AG09309 (cell line): ENCODE results near the gene GRIN2A.

Source experiments
- DNase-seq: peaks from one replicate; pipeline ENCODE4 v3.0.0-alpha.2; 2010; ENCODE audit warnings: low read depth
- H3K4me3 ChIP-seq: 2 replicates; pipeline ENCODE4 v1.5.1; 2011; ENCODE audit warnings: mild to moderate bottlenecking, low read depth, low read length, moderate library complexity; ENCODE audit not compliant: control insufficient read depth
- CTCF ChIP-seq: IDR thresholded peaks from 2 replicates; pipeline ENCODE4 v1.5.1; 2011; ENCODE audit warnings: mild to moderate bottlenecking, low read depth, low read length, inconsistent platforms; ENCODE audit not compliant: insufficient read depth, control insufficient read depth; ENCODE audit errors: missing control alignments

GRIN2A gene

GRCh38 chr16:10069374-10069773, 112.9 kb downstream of the GRIN2A start:
- no peak for DNase-seq
- no peak for TF ChIP-seq CTCF
- H3K4me3 ChIP-seq: no peak overlapping the region

GRCh38 chr16:10067835-10068234, 114.4 kb downstream of the GRIN2A start:
- no peak for TF ChIP-seq CTCF
- DNase-seq: no peak
- H3K4me3 ChIP-seq: no peak overlapping the region

GRCh38 chr16:10067406-10067805, 114.8 kb downstream of the GRIN2A start:
- no peak for TF ChIP-seq CTCF
- H3K4me3 ChIP-seq: no peak overlapping the region
- DNase-seq: no peak

- no peak for TF ChIP-seq CTCF
- no peak for DNase-seq
- H3K4me3 ChIP-seq: no peak overlapping the region
Measured at GRCh38 chr16:10065019-10065418, 117.2 kb downstream of the GRIN2A start.

GRCh38 chr16:10048850-10049249, 133.4 kb downstream of the GRIN2A start:
- no peak for DNase-seq
- H3K4me3 ChIP-seq: no peak overlapping the region
- no peak for TF ChIP-seq CTCF

GRCh38 chr16:10045947-10046346, 136.3 kb downstream of the GRIN2A start:
- no peak for DNase-seq
- no peak overlapping the region for H3K4me3 ChIP-seq
- TF ChIP-seq CTCF: no peak

- no peak for DNase-seq
- no peak overlapping the region for H3K4me3 ChIP-seq
- no peak for TF ChIP-seq CTCF
Measured at GRCh38 chr16:10045291-10045775, 136.9 kb downstream of the GRIN2A start.
